ENCODE measurements around the gene IGHMBP2. TPM values are rescaled to one million over a fixed set of nuclear protein-coding genes. Genes with fewer than 3 reads are reported as not detected.

The IGHMBP2 gene
- total RNA-seq, 1 experiment from 2014 or later = 49.1 TPM

DNA sequence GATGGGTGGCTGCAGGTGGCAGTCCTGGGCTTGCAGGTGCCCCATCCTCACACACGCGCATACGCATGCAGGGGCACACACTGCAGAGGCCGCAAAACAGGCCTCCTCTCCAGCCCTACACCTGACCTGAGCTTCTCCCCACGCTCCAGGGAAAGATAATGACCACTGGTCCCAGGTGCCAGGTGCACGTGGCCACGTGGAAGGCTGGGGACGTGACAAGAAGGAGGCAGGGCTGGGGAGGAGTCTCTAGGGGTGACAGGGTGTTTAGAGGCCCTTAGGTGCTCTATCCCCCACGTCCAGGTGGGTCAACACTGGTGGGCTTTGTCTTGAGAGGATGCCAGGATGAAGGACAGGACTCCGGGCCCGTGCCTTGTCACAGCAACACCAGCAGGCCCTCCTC is 38.5 kb upstream of the IGHMBP2 start:
- Histone ChIP-seq H3K36me3 (ENCODE audit: control insufficient read depth, insufficient read depth, low read length) (no peaks in the 10 kb centered on the region), H3K4me3 (ENCODE audit: low read depth, low read length) (no peak overlapping the region), H3K27me3 (replicated peaks; ENCODE audit: control insufficient read depth, insufficient read depth, low read length) (no peaks in the 10 kb centered on the region), H3K9me3 (peaks cover 17% of the 10 kb centered on the region), H3K4me1 (peaks cover 10% of the 10 kb centered on the region; the same call in 1 of the 2 replicates)
- intact Hi-C loops (cut with micrococcal nuclease; ENCODE audit: unreplicated experiment) = no loop called here
- BruUV-seq (replicated peaks) = no TSS peak
- Mint-ChIP-seq H3K27me3 (ENCODE audit: insufficient read depth, unreplicated experiment) (no peaks in the 10 kb centered on the region), H3K4me3 (ENCODE audit: unreplicated experiment) (no peak overlapping the region), H3K4me1 (ENCODE audit: low read depth, unreplicated experiment) (peaks cover 8% of the 10 kb centered on the region), H3K27ac (ENCODE audit: unreplicated experiment) (no peak overlapping the region), H3K36me3 (ENCODE audit: insufficient read depth, unreplicated experiment) (peaks cover 6% of the 10 kb centered on the region), H3K9me3 (ENCODE audit: unreplicated experiment) (no peaks in the 10 kb centered on the region)
- TF ChIP-seq, protein P1, sequence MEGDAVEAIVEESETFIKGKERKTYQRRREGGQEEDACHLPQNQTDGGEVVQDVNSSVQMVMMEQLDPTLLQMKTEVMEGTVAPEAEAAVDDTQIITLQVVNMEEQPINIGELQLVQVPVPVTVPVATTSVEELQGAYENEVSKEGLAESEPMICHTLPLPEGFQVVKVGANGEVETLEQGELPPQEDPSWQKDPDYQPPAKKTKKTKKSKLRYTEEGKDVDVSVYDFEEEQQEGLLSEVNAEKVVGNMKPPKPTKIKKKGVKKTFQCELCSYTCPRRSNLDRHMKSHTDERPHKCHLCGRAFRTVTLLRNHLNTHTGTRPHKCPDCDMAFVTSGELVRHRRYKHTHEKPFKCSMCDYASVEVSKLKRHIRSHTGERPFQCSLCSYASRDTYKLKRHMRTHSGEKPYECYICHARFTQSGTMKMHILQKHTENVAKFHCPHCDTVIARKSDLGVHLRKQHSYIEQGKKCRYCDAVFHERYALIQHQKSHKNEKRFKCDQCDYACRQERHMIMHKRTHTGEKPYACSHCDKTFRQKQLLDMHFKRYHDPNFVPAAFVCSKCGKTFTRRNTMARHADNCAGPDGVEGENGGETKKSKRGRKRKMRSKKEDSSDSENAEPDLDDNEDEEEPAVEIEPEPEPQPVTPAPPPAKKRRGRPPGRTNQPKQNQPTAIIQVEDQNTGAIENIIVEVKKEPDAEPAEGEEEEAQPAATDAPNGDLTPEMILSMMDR (IDR thresholded peaks at IDR 0.05; ENCODE audit: insufficient read depth in 1 of 2, low read depth in 1 of 2, low read length in 1 of 2, severe bottlenecking in 1 of 2, unreplicated experiment in 1 of 2) = no peak
- DNase-seq = no peak
- POLR2A ChIA-PET = no interaction called here
- CTCF ChIA-PET = no interaction called here

DNA sequence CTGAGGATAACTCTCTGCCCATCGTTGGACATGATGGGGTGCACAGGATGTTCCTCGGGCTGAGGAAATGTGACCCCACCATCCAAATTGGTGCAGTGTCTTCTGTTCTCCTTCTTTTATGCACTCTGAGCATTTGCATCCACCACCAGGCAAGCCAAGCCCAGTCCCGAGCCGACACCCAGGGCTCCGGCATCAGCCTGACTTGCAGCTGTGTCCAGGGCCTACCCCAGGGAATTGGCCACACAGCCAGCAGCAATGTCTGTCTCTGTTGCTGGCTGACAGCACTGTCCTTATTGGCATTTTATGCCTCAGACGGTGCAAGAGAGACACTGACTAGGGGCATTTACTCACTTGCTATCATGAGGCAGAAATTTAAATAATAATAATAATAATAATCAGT is 36.6 kb upstream of the IGHMBP2 start:
- no peak for DNase-seq
- peaks cover 10% of the 10 kb centered on the region; the same call in 1 of the 2 replicates for H3K4me1 ChIP-seq
- POLR2A ChIA-PET = no interaction called here
- Mint-ChIP-seq H3K27ac (ENCODE audit: unreplicated experiment) (no peak overlapping the region), H3K4me3 (ENCODE audit: unreplicated experiment) (no peak overlapping the region), H3K36me3 (ENCODE audit: insufficient read depth, unreplicated experiment) (peaks cover 6% of the 10 kb centered on the region), H3K27me3 (ENCODE audit: insufficient read depth, unreplicated experiment) (no peaks in the 10 kb centered on the region), H3K4me1 (ENCODE audit: low read depth, unreplicated experiment) (peaks cover 8% of the 10 kb centered on the region), H3K9me3 (ENCODE audit: unreplicated experiment) (no peaks in the 10 kb centered on the region)
- TF ChIP-seq, protein P1 (IDR thresholded peaks at IDR 0.05; ENCODE audit: insufficient read depth in 1 of 2, low read depth in 1 of 2, low read length in 1 of 2, severe bottlenecking in 1 of 2, unreplicated experiment in 1 of 2) = no peak
- no TSS peak for BruUV-seq (replicated peaks)
- H3K36me3 ChIP-seq (ENCODE audit: control insufficient read depth, insufficient read depth, low read length) = no peaks in the 10 kb centered on the region
- CTCF ChIA-PET = no interaction called here
- no peaks in the 10 kb centered on the region for H3K27me3 ChIP-seq (replicated peaks; ENCODE audit: control insufficient read depth, insufficient read depth, low read length)
- H3K4me3 ChIP-seq (ENCODE audit: low read depth, low read length) = no peak overlapping the region
- intact Hi-C loops (cut with micrococcal nuclease; ENCODE audit: unreplicated experiment) = no loop called here
- H3K9me3 ChIP-seq = peaks cover 17% of the 10 kb centered on the region

DNA sequence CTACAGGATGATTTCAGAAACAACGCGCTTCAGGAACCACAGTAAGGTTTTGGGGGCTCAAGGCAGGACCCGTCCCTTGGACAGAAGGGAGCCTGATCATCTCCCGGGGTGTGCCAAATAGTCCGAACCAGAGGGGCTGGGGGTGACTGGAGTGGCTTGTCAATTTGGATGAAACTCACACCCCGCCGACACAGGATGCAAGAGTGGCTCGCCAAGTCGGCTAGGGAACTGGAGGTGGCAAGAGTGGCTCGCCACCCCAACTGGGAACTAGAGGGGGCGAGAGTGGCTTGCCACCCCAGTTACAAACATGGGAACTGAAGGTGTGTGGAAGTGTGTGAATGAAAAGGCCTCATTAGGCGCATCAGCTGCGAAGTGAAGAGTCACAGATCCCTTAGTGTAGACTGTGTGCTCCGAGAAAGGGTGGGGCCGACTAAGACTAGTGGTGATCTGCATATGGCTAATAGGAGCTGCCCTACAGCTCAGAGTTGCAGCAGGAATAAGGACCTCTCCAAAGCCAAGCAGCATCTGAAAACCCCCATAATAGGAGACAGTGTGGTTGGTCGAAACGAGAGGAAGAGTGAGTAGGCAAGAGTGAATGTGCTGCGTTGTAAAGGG is 35.4 kb upstream of the IGHMBP2 start:
- intact Hi-C loops (cut with micrococcal nuclease; ENCODE audit: unreplicated experiment) = loop anchor here (2.0 kb wide), 1 partner anchor 24 kb away; no protein-coding TSS in a partner anchor
- Mint-ChIP-seq H3K36me3 (ENCODE audit: insufficient read depth, unreplicated experiment) (peaks cover 3% of the 10 kb centered on the region), H3K27me3 (ENCODE audit: insufficient read depth, unreplicated experiment) (no peaks in the 10 kb centered on the region), H3K4me1 (ENCODE audit: low read depth, unreplicated experiment) (peaks cover 17% of the 10 kb centered on the region), H3K27ac (ENCODE audit: unreplicated experiment) (no peak overlapping the region), H3K9me3 (ENCODE audit: unreplicated experiment) (no peaks in the 10 kb centered on the region), H3K4me3 (ENCODE audit: unreplicated experiment) (peak overlapping the region; percentile 2)
- Histone ChIP-seq H3K36me3 (ENCODE audit: control insufficient read depth, insufficient read depth, low read length) (no peaks in the 10 kb centered on the region), H3K4me1 (peaks cover 7% of the 10 kb centered on the region; the same call in 1 of the 2 replicates), H3K4me3 (ENCODE audit: low read depth, low read length) (no peak overlapping the region), H3K27me3 (replicated peaks; ENCODE audit: control insufficient read depth, insufficient read depth, low read length) (no peaks in the 10 kb centered on the region), H3K9me3 (peaks cover 13% of the 10 kb centered on the region)
- CTCF ChIA-PET = no interaction called here
- TF ChIP-seq, protein P1 (IDR thresholded peaks at IDR 0.05; ENCODE audit: insufficient read depth in 1 of 2, low read depth in 1 of 2, low read length in 1 of 2, severe bottlenecking in 1 of 2, unreplicated experiment in 1 of 2) = no peak
- no peak for DNase-seq
- BruUV-seq (replicated peaks) = no TSS peak
- POLR2A ChIA-PET = no interaction called here

All from Caco-2 (cell line).